Kidney glomerular epithelial cell (primary cell): ENCODE measurements around the gene ALG5.
A peak's percentile ranks its signal among the peaks of the same experiment; 100 is the strongest.

Experiments
- DNase-seq: peaks from one replicate; lab custom pipeline; 2025; lab: John Stamatoyannopoulos, UW

Gene ALG5

GRCh38 chr13:36979361-36980050, 19.6 kb downstream of the ALG5 start:
- peak; percentile 10 for DNase-seq

DNA sequence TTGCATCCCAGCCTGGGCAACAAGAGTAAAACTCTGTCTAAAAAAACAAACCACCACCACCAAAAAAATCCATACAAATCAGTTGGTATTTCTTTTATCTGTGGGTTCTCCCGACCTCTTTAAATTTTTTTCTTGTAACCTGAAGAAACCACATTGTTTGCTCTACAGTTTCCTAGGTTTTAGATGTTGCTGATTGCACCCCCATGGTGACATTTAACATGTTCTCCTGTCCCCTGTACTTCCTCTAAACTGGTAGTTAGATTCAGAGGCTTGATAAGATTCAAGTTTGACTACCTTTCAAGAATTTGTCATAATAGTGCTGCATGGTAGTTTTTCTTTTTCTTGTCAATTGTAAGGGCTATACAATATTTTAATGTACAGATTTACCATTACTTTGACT, 24.0 kb downstream of the ALG5 start:
- DNase-seq: no peak

DNA sequence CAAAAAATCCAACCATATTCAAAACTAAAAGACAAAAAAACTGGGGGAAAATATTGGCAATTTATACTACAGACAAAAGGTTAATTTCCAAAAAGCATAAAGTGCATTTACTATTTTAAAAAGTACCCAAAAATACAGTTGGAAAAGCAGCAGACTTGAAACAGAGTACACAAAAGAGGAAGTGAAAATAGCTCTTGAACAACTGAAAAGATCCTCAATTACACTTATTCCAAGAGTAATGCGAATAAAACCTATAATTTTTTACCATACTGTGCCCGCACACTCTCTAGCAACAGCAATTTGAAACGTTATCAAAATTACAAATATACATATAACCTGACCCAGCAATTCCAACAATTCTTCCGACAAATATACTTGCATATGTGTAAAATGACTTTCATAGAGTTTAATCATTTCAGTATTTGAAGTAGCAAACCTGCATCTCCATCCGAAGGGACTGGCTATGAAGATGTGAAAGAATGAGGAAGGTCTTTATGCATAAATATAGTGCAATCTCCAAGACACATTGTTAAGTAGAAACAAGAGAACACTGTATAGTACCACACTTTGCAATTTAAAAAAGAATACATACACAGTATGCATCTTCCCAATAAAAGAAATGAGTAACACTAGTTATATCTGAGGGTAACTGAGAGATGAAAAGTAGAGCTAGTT, 25.4 kb downstream of the ALG5 start:
- DNase-seq: no peak

DNA sequence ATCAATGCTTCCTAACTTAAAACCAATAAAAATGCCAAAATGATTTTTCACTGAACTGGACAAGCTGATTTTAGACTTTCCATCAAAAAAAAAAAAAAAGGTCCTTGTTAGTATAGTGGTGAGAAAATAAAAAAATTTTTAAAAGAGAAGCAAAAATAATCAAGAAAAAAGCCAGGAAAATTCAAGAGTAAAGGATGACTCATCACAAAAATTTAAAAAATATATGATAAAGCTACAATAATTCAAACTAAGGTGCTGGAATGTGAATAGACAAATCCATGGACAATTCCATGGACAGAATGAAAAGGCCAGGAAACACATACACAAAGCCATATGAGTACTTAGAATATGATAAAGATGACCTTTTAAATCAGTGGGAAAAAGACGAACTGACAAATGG, 26.1 kb downstream of the ALG5 start:
- no peak for DNase-seq

- peak; percentile 2 for DNase-seq
Measured at GRCh38 chr13:36966404-36966803, 32.7 kb downstream of the ALG5 start.

DNA sequence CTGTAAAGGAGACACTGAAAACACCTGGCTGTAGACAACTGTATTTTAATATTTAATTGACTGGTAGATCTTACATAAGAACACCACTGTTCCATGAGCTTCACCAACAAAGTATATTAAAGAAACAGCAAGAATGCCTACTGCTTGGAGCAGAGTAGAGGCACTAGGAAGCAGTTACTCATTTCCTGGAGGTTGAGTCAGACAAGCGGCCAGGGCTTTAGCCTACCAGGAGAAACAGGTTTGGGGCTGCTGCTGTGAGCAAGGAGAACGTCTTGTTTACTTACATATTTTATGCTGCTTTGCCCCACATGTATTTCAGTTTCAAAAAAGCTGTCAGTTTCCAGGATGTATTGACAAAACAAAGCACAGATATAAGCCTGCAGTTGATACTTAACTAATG, 33.4 kb downstream of the ALG5 start:
- peak; percentile 71 for DNase-seq

DNA sequence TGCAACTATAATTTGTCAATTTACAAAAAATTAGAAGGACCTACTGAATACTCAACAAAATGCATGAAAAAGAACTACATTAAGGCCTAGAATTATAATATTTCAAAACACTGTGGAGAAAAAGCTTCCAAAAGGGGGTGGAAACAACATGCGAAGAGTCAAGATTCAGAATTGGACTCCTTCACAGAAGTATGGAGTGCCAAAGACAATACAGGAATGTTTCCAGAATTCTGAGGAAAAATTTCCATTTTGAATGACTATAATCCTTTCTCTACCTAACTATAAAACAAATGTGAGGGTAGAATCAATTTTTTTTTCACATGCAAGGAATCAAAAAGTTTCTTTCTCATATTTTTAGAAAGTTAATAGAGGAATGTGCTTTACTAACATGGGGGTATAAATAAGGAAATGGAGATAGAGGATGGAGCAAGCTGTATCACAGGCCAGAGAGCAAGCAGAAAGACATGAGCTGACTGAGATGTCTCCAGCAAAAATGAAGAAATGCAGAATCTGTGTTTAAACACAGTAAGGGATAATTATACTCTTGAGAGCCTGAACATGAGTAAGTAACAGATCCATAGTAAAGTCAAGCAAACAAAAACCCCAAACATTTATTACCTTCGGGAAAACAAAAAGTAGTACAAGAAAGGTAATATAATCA, 39.6 kb downstream of the ALG5 start:
- no peak for DNase-seq

- DNase-seq: no peak
Measured at GRCh38 chr13:36954542-36954941, 44.6 kb downstream of the ALG5 start.

DNA sequence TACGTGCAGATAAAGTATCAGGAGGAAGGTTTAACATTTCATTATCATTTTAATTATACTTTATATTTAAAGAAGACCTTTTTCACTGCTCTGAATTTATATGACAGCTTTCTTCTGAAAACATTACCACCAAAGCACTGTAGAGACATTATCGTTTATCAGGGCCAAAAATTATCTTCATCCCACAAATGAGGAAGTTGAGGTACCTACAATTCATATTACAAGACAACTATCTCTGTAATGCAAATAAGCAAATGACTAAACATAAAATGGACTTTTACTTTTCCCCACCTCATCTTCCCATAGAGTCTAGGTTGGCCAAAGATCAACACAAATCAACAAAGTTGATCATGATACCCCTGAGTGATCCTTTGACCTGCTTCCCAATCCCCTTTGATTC, 48.2 kb downstream of the ALG5 start:
- DNase-seq: no peak

DNA sequence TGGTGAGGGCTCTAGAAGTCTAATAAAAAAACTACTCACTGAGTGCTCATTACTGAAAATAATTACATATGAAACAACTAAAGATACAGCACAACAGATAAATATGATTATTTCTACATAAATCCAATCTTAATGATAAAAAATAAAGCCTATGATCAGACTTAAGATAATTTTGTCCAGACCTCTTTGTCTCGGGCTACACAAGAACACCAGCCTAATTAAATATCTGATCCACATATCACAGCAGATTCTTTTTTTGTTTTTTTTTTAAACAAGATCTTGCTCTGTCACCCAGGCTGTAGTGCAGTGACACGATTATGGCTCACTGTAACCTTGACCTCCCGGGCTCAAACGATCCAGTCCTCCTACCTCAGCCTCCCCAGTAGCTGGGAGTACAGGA, 48.8 kb downstream of the ALG5 start:
- DNase-seq: no peak

DNA sequence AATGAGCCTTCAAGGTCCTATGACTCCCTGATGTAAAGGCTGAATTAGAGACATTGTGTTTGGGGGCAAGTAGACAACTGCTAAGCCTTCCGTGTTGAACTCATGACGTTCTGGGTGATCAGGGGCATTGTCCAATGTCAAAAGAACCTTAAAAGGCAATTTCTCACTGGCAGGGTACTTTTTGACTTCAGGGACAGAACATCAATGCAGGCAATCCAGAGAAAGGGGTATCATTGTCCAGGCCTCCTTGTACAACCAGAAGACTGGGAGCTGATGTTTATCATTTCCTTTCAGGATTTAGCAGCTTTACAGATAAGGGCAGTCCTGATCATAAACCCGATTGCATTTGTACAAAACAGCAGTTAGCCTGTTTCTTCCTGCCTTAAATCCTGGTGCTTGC, 54.1 kb downstream of the ALG5 start:
- DNase-seq: no peak

GRCh38 chr13:36925603-36926002, 73.5 kb downstream of the ALG5 start:
- no peak for DNase-seq

- DNase-seq: no peak
Measured at GRCh38 chr13:36924001-36924400, 75.1 kb downstream of the ALG5 start.

DNA sequence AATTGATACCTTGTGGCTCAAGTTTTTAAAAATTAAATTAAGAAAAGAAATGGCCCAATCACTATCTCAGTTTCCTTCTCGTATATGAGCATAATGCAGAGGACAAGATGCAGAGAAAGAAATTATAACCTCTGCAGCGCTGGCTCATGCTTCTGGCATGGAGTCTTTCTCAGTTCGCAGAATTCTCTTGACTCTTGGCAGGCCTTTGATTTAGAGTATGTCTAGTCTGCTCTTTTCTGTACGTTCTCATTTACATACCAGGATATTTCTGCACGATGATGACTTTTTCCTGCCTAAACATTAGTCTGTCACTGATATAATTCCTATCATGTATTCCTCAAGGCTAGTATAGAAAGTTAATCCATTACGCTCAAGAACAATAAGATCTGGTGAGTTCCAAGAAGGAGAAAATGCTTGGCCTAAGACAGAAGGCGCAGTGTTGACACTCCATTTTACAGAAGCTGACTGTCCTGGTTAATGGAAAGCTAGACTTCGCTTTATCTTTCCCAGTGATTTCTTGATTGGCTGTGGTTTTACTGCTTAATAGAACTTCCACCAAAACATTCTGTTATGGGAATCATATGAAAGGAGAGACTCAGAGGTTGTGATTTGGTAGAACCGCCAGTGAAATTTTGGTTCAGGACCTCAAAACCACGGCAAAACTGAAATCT, 77.4 kb downstream of the ALG5 start:
- no peak for DNase-seq

DNA sequence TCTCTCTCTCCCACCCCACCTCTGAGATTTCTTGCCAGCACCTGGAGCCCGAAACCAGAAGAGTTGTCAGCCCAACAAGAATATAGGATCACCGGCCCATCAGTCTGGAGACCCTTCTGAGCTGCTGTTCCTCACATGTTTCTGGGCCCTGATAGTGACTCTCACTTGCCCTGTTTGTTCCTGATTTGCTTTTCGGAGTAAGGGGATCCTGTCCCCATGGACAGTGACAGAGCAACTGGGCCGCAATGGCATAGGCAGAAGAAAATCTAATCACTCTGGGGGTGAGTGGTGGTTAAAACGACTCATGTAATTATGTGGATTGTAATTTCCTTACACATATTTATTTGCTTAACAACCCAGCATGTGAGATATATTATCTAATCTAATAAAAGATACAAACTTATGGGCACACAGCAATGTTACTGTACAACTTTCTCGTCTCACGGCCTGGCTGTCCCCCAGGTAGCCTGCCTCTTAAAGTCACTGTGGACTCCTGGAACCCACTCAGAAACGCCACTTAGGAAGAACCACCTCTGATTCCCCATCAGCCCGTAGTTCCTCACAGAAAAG, 78.4 kb downstream of the ALG5 start:
- DNase-seq: no peak

DNA sequence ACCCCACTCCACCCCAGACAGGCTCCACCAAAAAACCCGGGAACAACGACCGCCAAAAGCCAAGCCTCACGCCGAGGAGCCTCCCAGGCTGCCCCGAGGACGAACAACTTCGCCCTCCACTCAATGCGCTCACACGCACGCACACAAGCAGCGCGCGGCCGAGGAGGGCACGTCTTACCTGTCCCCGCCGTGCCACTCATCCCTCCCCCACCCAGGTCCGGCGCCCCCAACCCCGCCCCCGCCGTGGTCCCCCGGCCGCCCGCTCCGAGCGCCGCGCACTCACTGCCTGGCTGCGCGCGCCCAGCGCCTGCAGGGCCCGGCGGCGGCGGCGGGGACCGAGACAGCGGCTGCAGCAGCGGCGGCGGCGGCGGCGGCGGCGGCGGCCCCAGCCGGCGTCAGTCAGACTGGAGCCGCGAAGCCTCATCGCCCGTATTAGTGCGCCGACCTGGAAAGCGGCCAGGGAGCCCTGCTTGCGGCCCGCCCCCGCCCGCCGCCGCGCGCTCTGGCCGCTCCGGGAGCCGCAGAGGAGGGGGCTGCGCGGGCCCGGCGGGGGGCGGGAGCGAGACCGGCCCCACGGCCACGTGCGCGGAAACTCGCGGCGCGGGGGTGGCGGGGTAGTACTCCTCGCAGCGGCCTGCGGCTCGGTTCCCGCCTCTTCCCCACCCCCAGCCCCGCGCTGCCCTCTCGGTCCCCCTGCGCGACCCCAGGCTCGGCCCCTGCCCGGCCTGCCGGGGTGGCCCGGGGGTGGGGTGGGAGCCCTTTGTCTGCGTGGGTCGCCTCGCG, 79.1 kb downstream of the ALG5 start, which contains the start of gene SMAD9:
Gene SMAD9, minus strand, starts transcription at position 406 of the 783 bp plus-strand sequence. CDS start 40,549 bp downstream, outside the sequence.
- DNase-seq: peak; percentile 42

DNA sequence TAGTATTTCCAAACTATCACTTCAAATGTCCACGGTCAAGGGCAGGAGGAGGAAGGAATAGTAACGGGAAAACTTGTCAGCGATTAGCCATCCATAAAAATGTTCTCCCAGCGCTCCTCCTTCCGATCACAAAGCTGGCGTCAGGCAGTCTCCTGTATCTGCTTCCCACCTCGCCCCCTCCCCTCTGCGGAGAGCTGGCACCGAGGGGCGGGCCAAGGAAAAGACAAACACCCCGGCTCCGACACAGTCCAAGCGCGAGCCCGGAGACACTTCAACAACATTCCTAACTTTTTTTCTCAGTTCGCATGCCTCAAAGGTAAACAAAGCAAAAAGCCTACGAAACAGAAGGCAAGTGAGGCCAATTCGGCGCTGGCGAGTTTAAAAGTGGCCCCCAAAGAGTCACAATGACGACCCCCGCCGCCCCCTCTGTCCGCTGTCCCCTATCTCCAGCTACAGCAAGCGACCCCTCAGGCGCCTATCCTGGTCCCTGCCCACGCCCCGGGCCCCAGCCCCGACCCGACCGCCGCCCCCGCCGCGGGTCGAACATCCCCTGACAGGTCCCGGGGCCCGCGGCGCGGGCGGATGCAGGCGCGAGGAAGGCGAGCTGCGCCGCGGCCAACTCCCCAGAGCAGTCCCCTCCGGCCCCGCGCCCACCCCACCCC, 79.8 kb downstream of the ALG5 start:
- peak; percentile 25 for DNase-seq

GRCh38 chr13:36918246-36919131, 80.7 kb downstream of the ALG5 start:
- peak; percentile 39 for DNase-seq

GRCh38 chr13:36917311-36917710, 81.8 kb downstream of the ALG5 start:
- DNase-seq: no peak
